Activated CD8-positive, alpha-beta T cell treated with anti-CD3 and anti-CD28 coated beads for 36 hours (primary cell): ENCODE results near the gene GSS. TPM values are rescaled to one million over a fixed set of nuclear protein-coding genes. Genes with fewer than 3 reads are reported as not detected.
"Not testable (repeated sequence)": the region's sequence is repeated elsewhere in the genome, so short reads cannot be mapped to it uniquely, and the experiment has no call there.

Experiments
- ATAC-seq: fragments of 200-7000 bp; cut with Tn5 transposase; one replicate; pipeline ENCODE4 v1.10.0; 2021; ENCODE audit warnings: mild to moderate bottlenecking, moderate library complexity
- CTCF ChIA-PET: fragments of 350-600 bp; sonication (Branson Sonifier 250); formaldehyde crosslinking; loops from one replicate; lab custom pipeline; 2021; ENCODE audit warnings: antibody characterized with exemption; lab: Charles Lee
- POLR2A ChIA-PET: fragments of 350-600 bp; sonication (Branson Sonifier 250); formaldehyde crosslinking; loops from one replicate; lab custom pipeline; 2021; ENCODE audit warnings: antibody characterized with exemption; lab: Charles Lee
- DNase-seq: peaks from one replicate; pipeline ENCODE4 v3.0.0-alpha.2; 2020
- H3K27ac Mint-ChIP-seq: one replicate; pipeline ENCODE4 v1.8.0; 2021; ENCODE audit warnings: mild to moderate bottlenecking, mixed read lengths
- H3K27me3 Mint-ChIP-seq: one replicate; pipeline ENCODE4 v1.8.0; 2021; ENCODE audit warnings: mixed read lengths
- H3K36me3 Mint-ChIP-seq: one replicate; pipeline ENCODE4 v1.8.0; 2021; ENCODE audit warnings: low read depth, mixed read lengths
- H3K4me1 Mint-ChIP-seq: one replicate; pipeline ENCODE4 v1.8.0; 2021; ENCODE audit warnings: low read depth, mixed read lengths
- H3K4me3 Mint-ChIP-seq: one replicate; pipeline ENCODE4 v1.8.0; 2021; ENCODE audit warnings: mild to moderate bottlenecking, moderate library complexity, mixed read lengths
- H3K9me3 Mint-ChIP-seq: one replicate; pipeline ENCODE4 v1.8.0; 2021; ENCODE audit warnings: mixed read lengths
- intact Hi-C: fragments of 100-400 bp; cut with micrococcal nuclease; formaldehyde crosslinking; loops from one replicate; pipeline ENCODE4 v1.10.0; 2022
- microRNA-seq: library from miRNA; unstranded; fragments of <30 nt; microRNA quantifications from one replicate; pipeline ENCODE4 v1.2.0, GENCODE V29; 2022; ENCODE audit warnings: borderline microRNAs expressed, borderline replicate concordance
- total RNA-seq, 2 experiments: library from RNA; stranded (reverse); gene quantifications; one replicate each; pipeline ENCODE4 v1.2.3, GENCODE V29; 2021
- TF ChIP-seq, protein P1 (sequence below): fragments of 200-600 bp; IDR thresholded peaks from one replicate; pipeline ENCODE4 v1.8.0; 2022; ENCODE audit warnings: antibody characterized with exemption, mild to moderate bottlenecking

Gene GSS
- total RNA-seq, 2 experiments from 2014 or later: 50.9 to 52.7 TPM

DNA sequence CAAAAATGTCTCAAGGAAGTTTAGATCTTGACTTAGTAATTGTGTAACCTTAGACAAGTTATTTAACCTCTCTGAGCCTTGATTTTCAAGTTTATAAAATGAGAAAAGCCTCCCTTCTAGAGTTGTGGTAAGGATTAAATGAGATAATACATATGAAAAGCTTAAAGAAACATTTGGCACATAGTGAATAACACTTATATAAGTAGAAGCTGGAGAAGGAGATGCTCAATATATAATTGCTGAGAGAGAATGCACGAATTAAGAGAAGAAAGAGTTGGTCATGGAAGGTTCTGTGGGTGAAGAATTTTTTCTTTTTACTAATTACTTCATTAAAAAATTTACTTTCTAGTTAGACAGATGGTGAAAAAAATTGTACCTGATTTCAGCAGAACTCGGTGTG lies 73.9 kb downstream of the GSS start:
- Mint-ChIP-seq H3K27ac (no peak overlapping the region), H3K4me3 (no peak overlapping the region)

DNA sequence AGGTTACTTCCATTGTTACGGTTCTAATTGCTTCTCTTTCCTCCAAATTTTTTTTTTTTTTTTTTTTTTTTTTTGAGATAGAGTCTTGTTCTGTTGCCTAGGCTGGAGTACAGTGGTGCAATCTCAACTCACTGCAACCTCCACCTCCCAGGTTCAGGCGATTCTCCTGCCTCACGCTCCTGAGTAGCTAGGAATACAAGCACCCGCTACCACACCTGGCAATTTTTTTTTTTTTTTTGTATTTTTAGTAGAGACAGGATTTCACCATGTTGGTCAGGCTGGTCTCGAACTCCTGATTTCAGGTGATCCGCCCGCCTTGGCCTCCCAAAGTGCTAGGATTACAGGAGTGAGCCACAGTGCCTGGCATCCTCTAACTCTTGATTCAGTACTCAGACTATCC lies 74.6 kb downstream of the GSS start:
- H3K27me3 Mint-ChIP-seq, H3K4me3 Mint-ChIP-seq, POLR2A ChIA-PET, ATAC-seq, H3K9me3 Mint-ChIP-seq, intact Hi-C loops, H3K27ac Mint-ChIP-seq, H3K36me3 Mint-ChIP-seq, CTCF ChIA-PET, DNase-seq: not testable (repeated sequence)
- H3K4me1 Mint-ChIP-seq: peaks cover 23% of the 10 kb centered on the region

More for the DNA sequence above, 73.9 kb downstream of the GSS start:
- TF ChIP-seq, protein P1, sequence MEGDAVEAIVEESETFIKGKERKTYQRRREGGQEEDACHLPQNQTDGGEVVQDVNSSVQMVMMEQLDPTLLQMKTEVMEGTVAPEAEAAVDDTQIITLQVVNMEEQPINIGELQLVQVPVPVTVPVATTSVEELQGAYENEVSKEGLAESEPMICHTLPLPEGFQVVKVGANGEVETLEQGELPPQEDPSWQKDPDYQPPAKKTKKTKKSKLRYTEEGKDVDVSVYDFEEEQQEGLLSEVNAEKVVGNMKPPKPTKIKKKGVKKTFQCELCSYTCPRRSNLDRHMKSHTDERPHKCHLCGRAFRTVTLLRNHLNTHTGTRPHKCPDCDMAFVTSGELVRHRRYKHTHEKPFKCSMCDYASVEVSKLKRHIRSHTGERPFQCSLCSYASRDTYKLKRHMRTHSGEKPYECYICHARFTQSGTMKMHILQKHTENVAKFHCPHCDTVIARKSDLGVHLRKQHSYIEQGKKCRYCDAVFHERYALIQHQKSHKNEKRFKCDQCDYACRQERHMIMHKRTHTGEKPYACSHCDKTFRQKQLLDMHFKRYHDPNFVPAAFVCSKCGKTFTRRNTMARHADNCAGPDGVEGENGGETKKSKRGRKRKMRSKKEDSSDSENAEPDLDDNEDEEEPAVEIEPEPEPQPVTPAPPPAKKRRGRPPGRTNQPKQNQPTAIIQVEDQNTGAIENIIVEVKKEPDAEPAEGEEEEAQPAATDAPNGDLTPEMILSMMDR: no peak
- H3K27me3 Mint-ChIP-seq: no peaks in the 10 kb centered on the region
- intact Hi-C loops: no loop called here
- H3K9me3 Mint-ChIP-seq: no peaks in the 10 kb centered on the region
- ChIA-PET CTCF (no interaction called here), POLR2A (no interaction called here)
- DNase-seq (no peak), ATAC-seq (no peak)
- peaks cover 4% of the 10 kb centered on the region for H3K36me3 Mint-ChIP-seq
- H3K4me1 Mint-ChIP-seq: peaks cover 20% of the 10 kb centered on the region

DNA sequence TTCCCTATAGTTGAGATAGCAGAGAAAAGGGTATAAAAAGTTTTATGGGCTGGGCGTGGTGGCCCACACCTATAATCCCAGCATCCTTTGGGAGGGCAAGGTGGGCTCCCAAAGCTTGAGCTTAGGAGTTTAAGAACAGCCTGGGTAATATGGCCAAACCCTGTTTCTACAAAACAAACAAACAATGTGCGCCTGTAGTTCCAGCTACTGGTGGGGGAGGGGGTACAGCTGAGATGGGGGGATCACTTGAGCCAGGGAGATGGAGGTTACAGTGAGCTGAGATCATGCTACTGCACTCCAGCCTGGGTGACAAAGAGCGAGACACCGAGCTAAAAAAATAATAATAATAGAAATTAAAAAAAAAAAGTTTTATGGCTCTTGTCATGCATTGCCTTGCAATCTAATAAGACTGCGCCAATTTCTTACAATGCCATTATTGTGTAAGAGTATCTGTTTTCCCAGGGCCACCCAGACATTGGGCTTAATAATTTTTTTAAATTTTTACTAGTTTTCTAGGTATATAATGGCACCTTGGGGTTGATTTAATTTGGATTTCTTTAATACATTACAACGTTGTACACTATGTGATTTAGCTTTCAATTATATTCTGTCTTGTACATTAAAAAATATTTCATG lies 75.3 kb downstream of the GSS start:
- ATAC-seq (no peak), DNase-seq (no peak)
- peaks cover 29% of the 10 kb centered on the region for H3K4me1 Mint-ChIP-seq
- CTCF ChIA-PET: interaction anchor here (1.0 kb wide), 1 partner anchor 76 kb away, joined by 3 read pairs; the partner anchor contains the start of genes GSS and MYH7B
- H3K4me3 Mint-ChIP-seq: no peak overlapping the region
- intact Hi-C loops: no loop called here
- peaks cover 4% of the 10 kb centered on the region for H3K36me3 Mint-ChIP-seq
- no peaks in the 10 kb centered on the region for H3K9me3 Mint-ChIP-seq
- H3K27me3 Mint-ChIP-seq: no peaks in the 10 kb centered on the region
- H3K27ac Mint-ChIP-seq: no peak overlapping the region
- POLR2A ChIA-PET: no interaction called here
- TF ChIP-seq, protein P1: no peak

Small RNA genes within 50 kb of the gene (microRNA-seq; reads per million reads assigned to microRNA genes)
- not detected for gene MIR499A
- gene MIR499B: not detected

Other genes starting within 250 kb of the GSS start
- gene NCOA6, start 130.2 kb downstream of the GSS start, total RNA-seq: 10 to 100 TPM; 15.7 to 17.2 TPM
- 10 to 100 TPM; 13.2 to 14.2 TPM for gene GGT7, start 83.0 kb downstream of the GSS start, total RNA-seq
- gene ACSS2, start 79.2 kb downstream of the GSS start, total RNA-seq: 10 to 100 TPM; 14.2 to 14.3 TPM
- gene MYH7B, start 62 bp upstream of the GSS start, total RNA-seq: under 1 TPM; 0.22 to 0.38 TPM
- gene TRPC4AP, start 137.0 kb upstream of the GSS start, total RNA-seq: 10 to 100 TPM; 34.2 to 38.2 TPM
- 10 to 100 TPM; 14.4 to 16.0 TPM for gene EDEM2, start 191.5 kb upstream of the GSS start, total RNA-seq
- 1 to 10 TPM; 2.3 to 3.0 TPM for gene PROCR, start 216.3 kb upstream of the GSS start, total RNA-seq